ENCODE results near the gene DEPP1. TPM values are rescaled to one million over a fixed set of nuclear protein-coding genes. Genes with fewer than 3 reads are reported as not detected.

DEPP1 gene
- total RNA-seq, 1 experiment from 2014 or later, result 0.54 TPM

GRCh38 chr10:44949915-44950314 lies 28.7 kb downstream of the DEPP1 start:
- H3K4me3 ChIP-seq (ENCODE audit: low read depth, low read length, poor library complexity, severe bottlenecking), result no peak overlapping the region
- intact Hi-C loops (cut with micrococcal nuclease; ENCODE audit: unreplicated experiment), result no loop called here
- H3K4me1 ChIP-seq (ENCODE audit: insufficient read depth, low read length, poor library complexity, severe bottlenecking), result peaks cover 8% of the 10 kb centered on the region
- H3K9me3 ChIP-seq (ENCODE audit: low read depth, low read length, poor library complexity, severe bottlenecking), result no peaks in the 10 kb centered on the region
- H3K36me3 ChIP-seq (ENCODE audit: insufficient read depth, low read length, poor library complexity, severe bottlenecking), result no peaks in the 10 kb centered on the region
- no peak for DNase-seq (ENCODE audit: low spot score)
- no peak for TF ChIP-seq EZH2 (IDR thresholded peaks at IDR 0.05; ENCODE audit: borderline replicate concordance, low read depth, low read length, poor library complexity, severe bottlenecking)
- no peak for TF ChIP-seq CTCF (conservative IDR thresholded peaks at IDR 0.05; ENCODE audit: low read depth, low read length)
- no TSS peak for BruUV-seq (replicated peaks)
- ChIA-PET CTCF (no interaction called here), POLR2A (ENCODE audit: low non-redundant PET) (no interaction called here)
- no peaks in the 10 kb centered on the region for H3K27me3 ChIP-seq (replicated peaks; ENCODE audit: insufficient read depth, low read depth, low read length, poor library complexity)
- no peak overlapping the region for H3K27ac ChIP-seq (ENCODE audit: low read depth, low read length, poor library complexity, severe bottlenecking)

GRCh38 chr10:44949127-44949802 lies 29.3 kb downstream of the DEPP1 start:
- CTCF ChIA-PET, result no interaction called here
- Histone ChIP-seq H3K4me1 (ENCODE audit: insufficient read depth, low read length, poor library complexity, severe bottlenecking) (peaks cover 8% of the 10 kb centered on the region), H3K9me3 (ENCODE audit: low read depth, low read length, poor library complexity, severe bottlenecking) (peaks cover 5% of the 10 kb centered on the region), H3K27ac (ENCODE audit: low read depth, low read length, poor library complexity, severe bottlenecking) (no peak overlapping the region), H3K27me3 (replicated peaks; ENCODE audit: insufficient read depth, low read depth, low read length, poor library complexity) (no peaks in the 10 kb centered on the region), H3K36me3 (ENCODE audit: insufficient read depth, low read length, poor library complexity, severe bottlenecking) (no peaks in the 10 kb centered on the region), H3K4me3 (ENCODE audit: low read depth, low read length, poor library complexity, severe bottlenecking) (no peak overlapping the region)
- no peak for DNase-seq (ENCODE audit: low spot score)
- TF ChIP-seq CTCF (conservative IDR thresholded peaks at IDR 0.05; ENCODE audit: low read depth, low read length) (no peak), EZH2 (IDR thresholded peaks at IDR 0.05; ENCODE audit: borderline replicate concordance, low read depth, low read length, poor library complexity, severe bottlenecking) (no peak)
- intact Hi-C loops (cut with micrococcal nuclease; ENCODE audit: unreplicated experiment), result no loop called here
- no TSS peak for BruUV-seq (replicated peaks)
- POLR2A ChIA-PET (ENCODE audit: low non-redundant PET), result no interaction called here

- Histone ChIP-seq H3K4me1 (ENCODE audit: insufficient read depth, low read length, poor library complexity, severe bottlenecking) (peaks cover 8% of the 10 kb centered on the region), H3K9me3 (ENCODE audit: low read depth, low read length, poor library complexity, severe bottlenecking) (peaks cover 8% of the 10 kb centered on the region), H3K27ac (ENCODE audit: low read depth, low read length, poor library complexity, severe bottlenecking) (no peak overlapping the region), H3K4me3 (ENCODE audit: low read depth, low read length, poor library complexity, severe bottlenecking) (no peak overlapping the region), H3K36me3 (ENCODE audit: insufficient read depth, low read length, poor library complexity, severe bottlenecking) (no peaks in the 10 kb centered on the region), H3K27me3 (replicated peaks; ENCODE audit: insufficient read depth, low read depth, low read length, poor library complexity) (no peaks in the 10 kb centered on the region)
- ChIA-PET POLR2A (ENCODE audit: low non-redundant PET) (no interaction called here), CTCF (no interaction called here)
- no peak for DNase-seq (ENCODE audit: low spot score)
- intact Hi-C loops (cut with micrococcal nuclease; ENCODE audit: unreplicated experiment), result no loop called here
- TF ChIP-seq EZH2 (IDR thresholded peaks at IDR 0.05; ENCODE audit: borderline replicate concordance, low read depth, low read length, poor library complexity, severe bottlenecking), result no peak
- TF ChIP-seq CTCF (conservative IDR thresholded peaks at IDR 0.05; ENCODE audit: low read depth, low read length), result no peak
- BruUV-seq (replicated peaks), result no TSS peak
Measured at GRCh38 chr10:44948642-44949041, 30.0 kb downstream of the DEPP1 start.

All from A673 (cell line).